ENCODE data around the gene PAX7. TPM values are rescaled to one million over a fixed set of nuclear protein-coding genes. Genes with fewer than 3 reads are reported as not detected.
"Not testable (repeated sequence)": the region's sequence is repeated elsewhere in the genome, so short reads cannot be mapped to it uniquely, and the experiment has no call there.

The PAX7 gene
- total RNA-seq, 1 donor from 2014 or later: not detected

DNA sequence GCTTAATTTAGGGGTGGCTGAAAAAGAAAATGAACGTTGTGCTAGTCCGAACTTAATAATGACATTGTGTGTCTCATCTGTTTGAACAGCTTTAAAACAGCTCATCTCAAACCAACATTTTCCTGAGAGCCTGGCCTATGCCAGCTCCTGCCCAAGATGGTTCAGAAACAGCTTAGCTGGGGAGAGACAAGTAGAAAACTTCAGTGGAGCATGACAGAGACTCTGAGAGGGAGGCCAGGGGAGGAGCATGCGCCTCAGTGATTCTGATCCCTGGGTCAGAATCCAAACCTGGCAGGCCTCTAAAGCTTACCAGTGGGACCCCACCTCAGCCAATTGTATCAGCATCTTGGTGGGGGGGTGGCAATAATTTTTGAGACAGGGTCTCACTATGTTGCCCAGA, 129.5 kb downstream of the PAX7 start:
- no peaks in the 10 kb centered on the region for H3K36me3 ChIP-seq
- intact Hi-C loops (cut with DNase I): no loop called here
- no peaks in the 10 kb centered on the region for H3K9me3 ChIP-seq
- no peak overlapping the region for H3K4me3 ChIP-seq
- no peak for DNase-seq
- H3K27ac ChIP-seq: no peak overlapping the region
- ATAC-seq: no peak
- TF ChIP-seq CTCF (IDR thresholded peaks at IDR 0.05): no peak
- H3K27me3 ChIP-seq: peaks cover 4% of the 10 kb centered on the region
- no peaks in the 10 kb centered on the region for H3K4me1 ChIP-seq

- no peak for DNase-seq
- H3K27me3 ChIP-seq: peaks cover 6% of the 10 kb centered on the region
- TF ChIP-seq CTCF (IDR thresholded peaks at IDR 0.05): no peak
Measured at GRCh38 chr1:18761948-18762840, 131.5 kb downstream of the PAX7 start.

GRCh38 chr1:18764362-18764761, 133.7 kb downstream of the PAX7 start:
- H3K27me3 ChIP-seq: peaks cover 19% of the 10 kb centered on the region
- H3K4me1 ChIP-seq: no peaks in the 10 kb centered on the region
- intact Hi-C loops (cut with DNase I): no loop called here
- no peaks in the 10 kb centered on the region for H3K9me3 ChIP-seq
- no peak for TF ChIP-seq CTCF (IDR thresholded peaks at IDR 0.05)
- H3K36me3 ChIP-seq: no peaks in the 10 kb centered on the region
- no peak overlapping the region for H3K4me3 ChIP-seq
- no peak for ATAC-seq
- DNase-seq: no peak
- H3K27ac ChIP-seq: no peak overlapping the region

More at GRCh38 chr1:18761948-18762840, 131.5 kb downstream of the PAX7 start:
- H3K9me3 ChIP-seq: no peaks in the 10 kb centered on the region
- H3K4me3 ChIP-seq: no peak overlapping the region
- intact Hi-C loops (cut with DNase I): no loop called here
- ATAC-seq: no peak
- H3K4me1 ChIP-seq: no peaks in the 10 kb centered on the region
- H3K36me3 ChIP-seq: no peaks in the 10 kb centered on the region
- H3K27ac ChIP-seq: no peak overlapping the region

- DNase-seq (no peak), ATAC-seq (no peak)
- intact Hi-C loops (cut with DNase I): no loop called here
- Histone ChIP-seq H3K9me3 (no peaks in the 10 kb centered on the region), H3K27ac (no peak overlapping the region), H3K4me1 (no peaks in the 10 kb centered on the region), H3K27me3 (peaks cover 25% of the 10 kb centered on the region), H3K36me3 (no peaks in the 10 kb centered on the region), H3K4me3 (no peak overlapping the region)
- no peak for TF ChIP-seq CTCF (IDR thresholded peaks at IDR 0.05)
Measured at GRCh38 chr1:18765725-18766124, 135.1 kb downstream of the PAX7 start.

DNA sequence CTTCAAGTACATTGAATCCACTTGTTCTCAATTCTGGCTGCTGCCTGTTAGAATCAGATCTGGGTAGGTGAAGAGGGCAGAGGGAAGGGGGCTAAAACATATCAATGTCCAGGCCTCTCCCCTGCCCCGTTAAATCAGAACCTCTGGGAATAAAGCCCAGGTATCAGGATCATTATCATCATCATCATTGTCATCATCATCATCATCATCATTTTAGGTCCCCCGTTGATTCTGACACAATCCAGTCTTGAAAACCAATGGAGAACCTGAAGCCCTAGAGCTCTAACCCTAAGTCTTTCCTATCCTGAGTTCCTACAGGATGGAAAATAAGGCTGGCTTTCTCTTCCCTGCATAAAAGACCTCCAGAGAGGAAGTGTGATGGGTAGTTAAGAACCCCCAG, 135.7 kb downstream of the PAX7 start:
- H3K4me1 ChIP-seq: no peaks in the 10 kb centered on the region
- no peaks in the 10 kb centered on the region for H3K9me3 ChIP-seq
- intact Hi-C loops (cut with DNase I): no loop called here
- DNase-seq (no peak), ATAC-seq (no peak)
- no peak overlapping the region for H3K4me3 ChIP-seq
- H3K27me3 ChIP-seq: peaks cover 29% of the 10 kb centered on the region
- H3K27ac ChIP-seq: no peak overlapping the region
- no peak for TF ChIP-seq CTCF (IDR thresholded peaks at IDR 0.05)
- H3K36me3 ChIP-seq: no peaks in the 10 kb centered on the region

- H3K4me3 ChIP-seq; H3K27ac ChIP-seq; intact Hi-C loops (cut with DNase I); ATAC-seq; H3K9me3 ChIP-seq; H3K4me1 ChIP-seq; DNase-seq; H3K36me3 ChIP-seq: not testable (repeated sequence)
- H3K27me3 ChIP-seq: peaks cover 29% of the 10 kb centered on the region
Measured at GRCh38 chr1:18767576-18767975, 136.9 kb downstream of the PAX7 start.
